KOPT-K1 (cell line): ENCODE results near the gene OSR1.
A peak's percentile ranks its signal among the peaks of the same experiment; 100 is the strongest.

Experiments used
- H3K27ac ChIP-seq: fragments of 200-600 bp; sonication (generic); 2 replicates; pipeline ENCODE4 v1.5.1; 2016; ENCODE audit warnings: antibody characterized with exemption, mild to moderate bottlenecking, low read depth, low read length; ENCODE audit not compliant: poor library complexity, severe bottlenecking
- H3K36me3 ChIP-seq: fragments of 200-600 bp; sonication (generic); 2 replicates; pipeline ENCODE4 v1.5.1; 2017; ENCODE audit warnings: antibody characterized with exemption, mild to moderate bottlenecking, low read length, moderate library complexity; ENCODE audit not compliant: insufficient read depth
- H3K9me3 ChIP-seq: fragments of 200-600 bp; sonication (generic); 2 replicates; pipeline ENCODE4 v1.5.1; 2017; ENCODE audit warnings: antibody characterized with exemption, low read length, mild to moderate bottlenecking; ENCODE audit not compliant: insufficient read depth, poor library complexity, severe bottlenecking

OSR1 gene

GRCh38 chr2:19352946-19353720 lies 5.3 kb downstream of the OSR1 start:
- Histone ChIP-seq H3K27ac (no peak overlapping the region), H3K36me3 (no peaks in the 10 kb centered on the region), H3K9me3 (no peaks in the 10 kb centered on the region)

- Histone ChIP-seq H3K9me3 (no peaks in the 10 kb centered on the region), H3K27ac (no peak overlapping the region), H3K36me3 (no peaks in the 10 kb centered on the region)
Observed at GRCh38 chr2:19351899-19352697, 6.3 kb downstream of the OSR1 start.

GRCh38 chr2:19351499-19351898 lies 6.9 kb downstream of the OSR1 start:
- Histone ChIP-seq H3K36me3 (no peaks in the 10 kb centered on the region), H3K27ac (no peak overlapping the region), H3K9me3 (no peaks in the 10 kb centered on the region)

GRCh38 chr2:19350678-19351401 lies 7.6 kb downstream of the OSR1 start:
- Histone ChIP-seq H3K27ac (no peak overlapping the region), H3K9me3 (no peaks in the 10 kb centered on the region), H3K36me3 (no peaks in the 10 kb centered on the region)

- Histone ChIP-seq H3K9me3 (no peaks in the 10 kb centered on the region), H3K36me3 (no peaks in the 10 kb centered on the region), H3K27ac (no peak overlapping the region)
Observed at GRCh38 chr2:19349911-19350677, 8.3 kb downstream of the OSR1 start.

- Histone ChIP-seq H3K27ac (no peak overlapping the region), H3K9me3 (no peaks in the 10 kb centered on the region), H3K36me3 (no peaks in the 10 kb centered on the region)
Observed at GRCh38 chr2:19348692-19349091, 9.7 kb downstream of the OSR1 start.

- peak overlapping the region; percentile 85 for H3K27ac ChIP-seq
- H3K9me3 ChIP-seq = no peaks in the 10 kb centered on the region
- no peaks in the 10 kb centered on the region for H3K36me3 ChIP-seq
Observed at GRCh38 chr2:19347619-19348562, 10.5 kb downstream of the OSR1 start.

GRCh38 chr2:19346983-19347618 lies 11.3 kb downstream of the OSR1 start:
- no peaks in the 10 kb centered on the region for H3K36me3 ChIP-seq
- H3K9me3 ChIP-seq = no peaks in the 10 kb centered on the region
- peak overlapping the region; percentile 85 for H3K27ac ChIP-seq

- H3K27ac ChIP-seq = no peak overlapping the region
- no peaks in the 10 kb centered on the region for H3K9me3 ChIP-seq
- H3K36me3 ChIP-seq = no peaks in the 10 kb centered on the region
Observed at GRCh38 chr2:19337742-19338141, 20.7 kb downstream of the OSR1 start.

- Histone ChIP-seq H3K9me3 (no peaks in the 10 kb centered on the region), H3K27ac (no peak overlapping the region), H3K36me3 (no peaks in the 10 kb centered on the region)
Observed at GRCh38 chr2:19337202-19337601, 21.2 kb downstream of the OSR1 start.

GRCh38 chr2:19336781-19337180 lies 21.6 kb downstream of the OSR1 start:
- H3K36me3 ChIP-seq = no peaks in the 10 kb centered on the region
- no peaks in the 10 kb centered on the region for H3K9me3 ChIP-seq
- no peak overlapping the region for H3K27ac ChIP-seq

GRCh38 chr2:19332503-19332902 lies 25.9 kb downstream of the OSR1 start:
- H3K27ac ChIP-seq = no peak overlapping the region

GRCh38 chr2:19331450-19331849 lies 27.0 kb downstream of the OSR1 start:
- H3K27ac ChIP-seq = no peak overlapping the region
- H3K9me3 ChIP-seq = no peaks in the 10 kb centered on the region

More at GRCh38 chr2:19332503-19332902, 25.9 kb downstream of the OSR1 start:
- H3K36me3 ChIP-seq = no peaks in the 10 kb centered on the region
- H3K9me3 ChIP-seq = no peaks in the 10 kb centered on the region

More at GRCh38 chr2:19331450-19331849, 27.0 kb downstream of the OSR1 start:
- H3K36me3 ChIP-seq = no peaks in the 10 kb centered on the region
